IMR-90 (cell line): ENCODE results near the gene SMC1B.

Source experiments
- CEBPB ChIP-seq: IDR thresholded peaks from 2 replicates; pipeline ENCODE4 v1.6.1; 2012; ENCODE audit warnings: low read depth, low read length, improper control_type of control experiment
- CHD1 ChIP-seq: IDR thresholded peaks from 2 replicates; pipeline ENCODE4 v1.6.1; 2012; ENCODE audit warnings: low read depth, low read length, improper control_type of control experiment
- CTCF ChIP-seq: conservative IDR thresholded peaks from 2 replicates; pipeline ENCODE4 v1.5.1; 2012; ENCODE audit warnings: mild to moderate bottlenecking, low read depth, low read length, improper control_type of control experiment
- ELK1 ChIP-seq: fragments of 150-350 bp; IDR thresholded peaks from 2 replicates; pipeline ENCODE4 v1.6.1; 2016; ENCODE audit warnings: low read depth, mild to moderate bottlenecking, low read length, moderate library complexity, borderline replicate concordance
- MAZ ChIP-seq: IDR thresholded peaks from 2 replicates; pipeline ENCODE4 v1.6.1; 2012; ENCODE audit warnings: low read depth, mild to moderate bottlenecking, low read length, improper control_type of control experiment, moderate library complexity, borderline replicate concordance
- NFE2L2 ChIP-seq: fragments of 150-350 bp; IDR thresholded peaks from 2 replicates; pipeline ENCODE4 v1.6.1; 2016; ENCODE audit warnings: low read depth, mild to moderate bottlenecking, low read length
- POLR2A ChIP-seq: IDR thresholded peaks from 2 replicates; pipeline ENCODE4 v1.6.1; 2012; ENCODE audit warnings: mild to moderate bottlenecking, low read depth, low read length
- RAD21 ChIP-seq: IDR thresholded peaks from 2 replicates; pipeline ENCODE4 v1.6.1; 2012; ENCODE audit warnings: low read length, improper control_type of control experiment
- RCOR1 ChIP-seq: IDR thresholded peaks from 2 replicates; pipeline ENCODE4 v1.6.1; 2012; ENCODE audit warnings: mild to moderate bottlenecking, low read length, improper control_type of control experiment; ENCODE audit not compliant: insufficient replicate concordance

DNA sequence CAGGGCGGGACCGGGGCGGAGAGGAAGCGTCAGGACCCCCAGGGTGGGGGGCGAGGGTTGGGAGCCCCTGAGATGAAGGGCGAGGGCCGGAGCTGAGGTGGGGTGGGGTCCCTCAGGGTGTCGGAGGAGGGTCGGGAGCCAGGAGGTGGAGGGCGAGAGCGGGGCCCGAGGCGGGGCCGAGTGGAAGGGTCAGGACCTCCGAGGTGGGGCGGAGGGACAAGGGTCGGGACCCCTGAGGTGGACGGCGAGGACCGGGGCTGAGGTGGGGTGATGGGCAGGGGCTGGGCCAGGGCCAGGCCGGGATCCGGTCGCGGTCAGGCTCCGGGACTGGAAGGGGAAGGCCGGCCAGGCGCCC, 409 bp downstream of the SMC1B start:
- TF ChIP-seq CTCF (no peak), POLR2A (no peak), RAD21 (no peak), CEBPB (no peak), ELK1 (no peak), MAZ (no peak), NFE2L2 (no peak), RCOR1 (no peak), CHD1 (no peak)
